GM18519 (cell line): ENCODE measurements around the gene KCNC1.

Experiments
- ATAC-seq: cut with Tn5 transposase; IDR thresholded peaks from one replicate; pipeline ENCODE4 v1.9.1; 2021; ENCODE audit warnings: mild to moderate bottlenecking, moderate library complexity; ENCODE audit not compliant: unreplicated experiment, low FRiP score

KCNC1 gene

GRCh38 chr11:17735818-17736578, 1.4 kb downstream of the KCNC1 start:
- no peak for ATAC-seq

- ATAC-seq = no peak
These were observed 2.0 kb downstream of the KCNC1 start for GRCh38 chr11:17736579-17736893.

GRCh38 chr11:17736930-17737817, 2.6 kb downstream of the KCNC1 start:
- no peak for ATAC-seq

GRCh38 chr11:17738151-17738973, 3.8 kb downstream of the KCNC1 start:
- ATAC-seq = no peak

- no peak for ATAC-seq
These were observed 5.4 kb downstream of the KCNC1 start for GRCh38 chr11:17739945-17740338.

DNA sequence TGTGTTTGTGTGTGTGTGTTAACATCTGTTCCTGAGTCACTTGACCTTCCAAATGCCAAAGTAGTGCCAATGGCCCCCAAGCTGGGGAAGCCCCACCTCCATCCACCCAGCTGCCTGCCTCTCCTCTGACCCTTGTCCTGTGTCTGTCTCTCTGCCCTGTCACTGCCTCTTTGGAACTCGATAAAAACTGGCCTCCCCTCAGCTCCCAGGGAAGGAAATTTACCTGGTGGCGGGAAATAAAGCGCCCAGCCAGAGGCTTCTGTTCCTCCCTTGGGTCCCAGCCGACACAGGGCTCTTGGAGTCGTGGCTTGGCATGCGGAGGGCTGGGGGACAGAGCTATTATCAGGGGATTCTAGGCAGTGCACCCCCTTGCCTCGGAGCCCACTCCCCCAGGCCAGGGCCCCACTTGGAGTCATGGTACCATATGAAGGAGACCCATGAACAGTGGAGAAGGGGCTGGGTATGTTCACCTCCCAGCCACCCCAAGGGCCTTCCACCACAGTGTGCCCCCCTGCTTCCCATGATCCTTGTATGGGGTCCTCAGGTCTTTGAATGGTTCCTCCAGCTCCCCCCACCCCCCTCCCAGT, 6.2 kb downstream of the KCNC1 start:
- ATAC-seq = no peak

DNA sequence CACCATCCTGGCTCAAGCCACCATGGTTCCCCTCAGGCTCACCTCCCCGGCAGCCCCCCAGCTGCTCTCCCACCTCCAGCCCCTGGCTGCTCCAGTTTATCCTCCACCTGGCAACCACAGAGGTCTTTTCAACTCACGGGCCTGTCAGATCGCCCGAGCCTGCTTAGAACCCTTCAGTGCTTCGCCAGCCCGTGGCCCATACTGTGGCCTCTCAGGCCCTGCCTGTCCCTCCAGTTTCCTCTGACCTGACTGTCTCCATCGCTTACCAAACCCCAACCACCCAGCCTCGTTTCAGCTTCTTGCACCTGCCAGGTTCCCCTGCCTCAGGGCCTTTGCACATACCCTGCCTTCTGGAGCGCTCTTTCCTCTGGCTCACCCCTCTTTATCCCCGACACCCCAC, 6.9 kb downstream of the KCNC1 start:
- ATAC-seq = no peak

GRCh38 chr11:17742019-17742418, 7.4 kb downstream of the KCNC1 start:
- ATAC-seq = no peak

GRCh38 chr11:17743026-17743807, 8.6 kb downstream of the KCNC1 start:
- no peak for ATAC-seq

GRCh38 chr11:17743808-17744119, 9.2 kb downstream of the KCNC1 start:
- ATAC-seq = no peak

- ATAC-seq = no peak
These were observed 9.8 kb downstream of the KCNC1 start for GRCh38 chr11:17744151-17744940.

DNA sequence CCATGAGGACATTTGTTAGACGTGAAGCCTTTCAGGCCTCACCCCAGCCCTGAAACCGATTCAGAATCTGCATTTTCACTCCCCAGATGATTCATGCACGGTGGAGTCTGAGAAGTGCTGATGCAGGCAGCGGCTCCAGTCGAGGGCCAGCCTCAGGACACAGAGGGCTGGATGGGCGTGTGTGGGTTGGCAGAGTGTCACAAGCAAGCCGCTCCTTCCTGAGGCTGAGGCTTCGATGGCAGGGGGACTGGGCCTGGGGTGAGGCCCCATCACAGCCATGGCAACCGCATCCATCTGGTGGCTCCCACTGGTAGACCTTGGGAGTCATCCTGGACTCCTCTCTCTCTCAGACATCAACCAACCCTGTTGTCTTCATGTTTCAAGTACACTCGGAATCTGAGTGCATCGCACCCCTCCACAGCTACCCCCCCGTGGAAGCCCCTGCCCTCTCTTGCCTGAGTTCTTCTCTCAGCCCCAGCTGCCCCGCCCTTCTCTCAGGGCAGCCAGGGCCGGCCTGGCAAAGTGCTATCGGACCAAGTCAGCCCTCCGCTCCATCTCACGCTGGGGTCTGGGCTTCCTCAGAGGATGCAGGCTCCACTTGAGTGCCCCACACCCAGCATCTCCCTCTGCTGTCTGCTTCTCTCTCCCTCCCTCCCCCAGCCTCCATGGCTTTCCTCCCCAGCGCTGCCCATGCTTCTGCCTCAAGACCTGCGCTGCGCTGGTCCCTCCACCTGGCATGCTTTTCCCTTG, 10.6 kb downstream of the KCNC1 start:
- ATAC-seq = no peak

GRCh38 chr11:17746096-17746495, 11.5 kb downstream of the KCNC1 start:
- ATAC-seq = no peak

GRCh38 chr11:17747131-17747955, 12.8 kb downstream of the KCNC1 start:
- ATAC-seq = no peak

DNA sequence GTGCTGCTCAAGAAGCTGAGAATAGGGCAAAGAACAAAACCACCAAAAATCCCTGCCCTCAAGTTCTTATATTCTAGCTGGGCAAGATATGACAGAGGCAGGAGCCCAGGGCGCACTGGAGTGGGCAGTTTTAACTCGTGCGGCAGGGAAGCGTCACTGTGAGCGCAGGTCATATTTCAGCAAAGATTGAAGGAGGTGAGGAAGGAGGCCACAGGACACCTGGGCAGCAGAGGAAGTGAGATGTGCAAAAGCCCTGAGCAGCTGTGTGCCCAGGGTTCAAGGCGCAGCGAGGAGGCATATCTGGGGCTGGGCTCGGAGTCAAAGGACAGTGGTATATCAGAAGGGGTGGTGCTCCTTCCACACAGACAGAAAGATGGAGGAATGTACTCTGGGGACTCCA, 13.5 kb downstream of the KCNC1 start:
- no peak for ATAC-seq

GRCh38 chr11:17748761-17749721, 14.5 kb downstream of the KCNC1 start:
- ATAC-seq = no peak
